HepG2 (cell line): ENCODE results near the gene CDYL2. TPM values are rescaled to one million over a fixed set of nuclear protein-coding genes. Genes with fewer than 3 reads are reported as not detected.

Experiments
- ATAC-seq: fragments of 200-7000 bp; cut with Tn5 transposase; 3 replicates; pipeline ENCODE4 v1.9.1; 2020; ENCODE audit warnings: mild to moderate bottlenecking, moderate library complexity
- BruUV-seq: library from RNA; stranded (reverse); fragments of 400-500 nt; replicated peaks from 2 replicates; lab custom pipeline; 2021; lab: Mats Ljungman, UMichigan
- CTCF ChIA-PET: fragments of 300-600 bp; formaldehyde crosslinking; extraction: SDS; loops from one replicate; lab custom pipeline; 2021; ENCODE audit warnings: low total read pairs, inconsistent platforms, low intra/inter-chr PET ratio; lab: Yijun Ruan, JAX
- POLR2A ChIA-PET: fragments of 350-600 bp; sonication (Branson Sonifier 250); formaldehyde crosslinking; loops from one replicate; lab custom pipeline; 2020; ENCODE audit warnings: antibody characterized with exemption, inconsistent platforms; lab: Yijun Ruan, JAX
- DNase-seq: peaks from one replicate; pipeline ENCODE4 v3.0.0-alpha.2; 2015; ENCODE audit warnings: low spot score
- FAIRE-seq: peaks from 3 replicates; lab custom pipeline; 2011; peaks lifted over from hg19 to GRCh38; lab: Jason Lieb, UNC
- H2AFZ ChIP-seq: one replicate; pipeline ENCODE4 v1.6.1; 2011; ENCODE audit warnings: low read length, inconsistent platforms
- H3K27ac ChIP-seq: fragments of 300-600 bp; 3 replicates; pipeline ENCODE4 v1.8.0; 2011; ENCODE audit warnings: mixed run types, mild to moderate bottlenecking, mixed read lengths, low read length, inconsistent platforms; ENCODE audit not compliant: insufficient read depth; ENCODE audit errors: extremely low read length
- H3K27me3 ChIP-seq, 2 experiments: fragments of 200-600 bp in 1 of 2; 2 replicates in 1 of 2; 3 replicates in 1 of 2; pipeline versions ENCODE4 v1.6.0 to v1.8.0; 2011; ENCODE audit warnings: low read length in 2 of 2, mild to moderate bottlenecking in 2 of 2, moderate library complexity in 2 of 2, inconsistent platforms in 1 of 2; ENCODE audit not compliant: insufficient read depth in 2 of 2, control insufficient read depth in 1 of 2
- H3K36me3 ChIP-seq, 2 experiments: fragments of 200-600 bp in 1 of 2; replicated peaks in 1 of 2; 2 replicates in 1 of 2; 3 replicates in 1 of 2; pipeline versions ENCODE4 v1.5.1 to v1.8.0; 2011; ENCODE audit warnings: low read length in 2 of 2, inconsistent platforms in 1 of 2; ENCODE audit not compliant: insufficient read depth in 2 of 2, control insufficient read depth in 1 of 2
- H3K4me1 ChIP-seq: 2 replicates; pipeline ENCODE4 v1.5.1; 2012; ENCODE audit warnings: low read length, inconsistent platforms; ENCODE audit not compliant: insufficient read depth
- H3K4me2 ChIP-seq: 2 replicates; pipeline ENCODE4 v1.6.0; 2011; ENCODE audit warnings: low read depth, low read length, inconsistent platforms
- H3K4me3 ChIP-seq, 3 experiments: fragments of 200-600 bp in 1 of 3; sonication (generic), shearing (Covaris generic) in 1 of 3; replicated peaks in 1 of 3; 2 replicates each; pipeline ENCODE4 v1.5.1; 2011 to 2016; ENCODE audit warnings: low read length in 3 of 3, inconsistent platforms in 2 of 3, low read depth in 2 of 3, mild to moderate bottlenecking in 2 of 3, control low read depth in 1 of 3, mixed read lengths in 1 of 3; ENCODE audit not compliant: insufficient read depth in 1 of 3
- H3K79me2 ChIP-seq: one replicate; pipeline ENCODE4 v1.6.1; 2011; ENCODE audit warnings: low read length, inconsistent platforms; ENCODE audit not compliant: insufficient read depth
- H3K9ac ChIP-seq: 2 replicates; pipeline ENCODE4 v1.6.0; 2011; ENCODE audit warnings: mild to moderate bottlenecking, low read depth, low read length, inconsistent platforms; ENCODE audit not compliant: insufficient read depth
- H3K9me3 ChIP-seq: 2 replicates; pipeline ENCODE4 v1.5.1; 2012; ENCODE audit warnings: mild to moderate bottlenecking, low read length
- H4K20me1 ChIP-seq: 2 replicates; pipeline ENCODE4 v1.6.0; 2011; ENCODE audit warnings: inconsistent platforms, mild to moderate bottlenecking, low read length, moderate library complexity; ENCODE audit not compliant: insufficient read depth
- ARNT ChIP-seq: fragments of 450-650 bp; IDR thresholded peaks from 2 replicates; pipeline ENCODE4 v1.6.1; 2017
- ATAD3A ChIP-seq: sonication (generic); formaldehyde crosslinking; IDR thresholded peaks from 2 replicates; pipeline ENCODE4 v1.4.0; 2020; ENCODE audit warnings: missing genetic modification reagents
- CBFB ChIP-seq: sonication (generic); formaldehyde crosslinking; IDR thresholded peaks from 2 replicates; pipeline ENCODE4 v1.4.0; 2020; ENCODE audit warnings: missing genetic modification reagents
- CBX1 ChIP-seq: IDR thresholded peaks from one replicate; pipeline ENCODE4 v1.6.1; 2016; ENCODE audit warnings: antibody characterized with exemption, low read depth
- HIC2 ChIP-seq: sonication (generic); formaldehyde crosslinking; IDR thresholded peaks from 2 replicates; pipeline ENCODE4 v1.9.0; 2022; ENCODE audit warnings: low read depth, missing genetic modification reagents
- RXRA ChIP-seq: sonication (generic); formaldehyde crosslinking; IDR thresholded peaks from 2 replicates; pipeline ENCODE4 v1.5.1; 2020; ENCODE audit warnings: missing genetic modification reagents
- SOX6 ChIP-seq, 2 experiments: fragments of 450-650 bp in 1 of 2; sonication (generic) in 1 of 2; formaldehyde crosslinking in 1 of 2; IDR thresholded peaks; 2 replicates each; pipeline versions ENCODE4 v1.4.0 to v1.6.1; 2017 to 2020; ENCODE audit warnings: antibody characterized with exemption in 1 of 2, mild to moderate bottlenecking in 1 of 2, missing genetic modification reagents in 1 of 2
- ZNF101 ChIP-seq: sonication (generic); formaldehyde crosslinking; IDR thresholded peaks from 2 replicates; pipeline ENCODE4 v1.4.0; 2020; ENCODE audit warnings: mild to moderate bottlenecking, low read depth, missing genetic modification reagents, borderline replicate concordance
- ZNF670 ChIP-seq: sonication (generic); formaldehyde crosslinking; IDR thresholded peaks from 2 replicates; pipeline ENCODE4 v1.8.0; 2022; ENCODE audit warnings: mild to moderate bottlenecking, missing genetic modification reagents, borderline replicate concordance
- WGBS: methylation state at CpG from one replicate; pipeline ENCODE4 v1.1.6; 2017; ENCODE audit warnings: low lambda C conversion rate; 5-methylcytosine and 5-hydroxymethylcytosine counted together
- in situ Hi-C: cut with HindIII; loops from 2 replicates; pipeline ENCODE4 v1.10.0; 2017; ENCODE audit warnings: low pct_unique_long_range_greater_than_20kb; ENCODE audit not compliant: extremely low pct_ligation_motif_present
- intact Hi-C: fragments of 100-400 bp; cut with micrococcal nuclease; formaldehyde crosslinking; loops from one replicate; pipeline ENCODE4 v1.10.0; 2022; ENCODE audit not compliant: unreplicated experiment
- polyA plus RNA-seq, 8 experiments: library from polyadenylated mRNA; depleted of rRNA in 3 of 8; stranded (reverse) in 7 of 8; unstranded in 1 of 8; fragments of >200 nt; fragmentation: Illumina TruSeq in 4 of 8; extraction: Trizol in 4 of 8; gene quantifications; 2 replicates each; pipeline versions ENCODE4 v1.2.1 to v1.2.3, GENCODE V29; 2011 to 2016; ENCODE audit warnings: low read depth in 4 of 8, missing spikeins in 1 of 8, mixed read lengths in 1 of 8; ENCODE audit not compliant: insufficient read depth in 1 of 8
- total RNA-seq, 5 experiments: library from RNA; depleted of rRNA; stranded (reverse); fragments of >200 nt; fragmentation: Illumina TruSeq; extraction: Trizol; gene quantifications; 2 replicates each; pipeline ENCODE4 v1.2.3, GENCODE V29; 2016; ENCODE audit warnings: low read depth in 1 of 5
- TF ChIP-seq, protein P1 (sequence below): sonication (generic); formaldehyde crosslinking; conservative IDR thresholded peaks from 2 replicates; pipeline ENCODE4 v1.8.1; 2023; ENCODE audit warnings: missing genetic modification reagents
- TF ChIP-seq, protein P2 (sequence below): sonication (generic); formaldehyde crosslinking; conservative IDR thresholded peaks from 2 replicates; pipeline ENCODE4 v1.8.0; 2022; ENCODE audit warnings: low read depth, missing genetic modification reagents
- TF ChIP-seq, protein P3 (sequence below): sonication (generic); formaldehyde crosslinking; IDR thresholded peaks from 2 replicates; pipeline ENCODE4 v1.9.0; 2021; ENCODE audit warnings: missing genetic modification reagents, borderline replicate concordance
- TF ChIP-seq, protein P4 (sequence below): sonication (generic); formaldehyde crosslinking; IDR thresholded peaks from 2 replicates; pipeline ENCODE4 v1.9.0; 2021; ENCODE audit warnings: missing genetic modification reagents, mild to moderate bottlenecking, borderline replicate concordance
- TF ChIP-seq, protein P5 (sequence below): sonication (generic); formaldehyde crosslinking; IDR thresholded peaks from 2 replicates; pipeline ENCODE4 v1.9.0; 2022; ENCODE audit warnings: missing genetic modification reagents, mild to moderate bottlenecking, borderline replicate concordance

CDYL2 gene
- total and polyA plus RNA-seq, 2 of the 13 experiments (the other 11 are each of a cell fraction or from before 2014, with no cell fraction given), result 0.07 to 0.35 TPM

DNA sequence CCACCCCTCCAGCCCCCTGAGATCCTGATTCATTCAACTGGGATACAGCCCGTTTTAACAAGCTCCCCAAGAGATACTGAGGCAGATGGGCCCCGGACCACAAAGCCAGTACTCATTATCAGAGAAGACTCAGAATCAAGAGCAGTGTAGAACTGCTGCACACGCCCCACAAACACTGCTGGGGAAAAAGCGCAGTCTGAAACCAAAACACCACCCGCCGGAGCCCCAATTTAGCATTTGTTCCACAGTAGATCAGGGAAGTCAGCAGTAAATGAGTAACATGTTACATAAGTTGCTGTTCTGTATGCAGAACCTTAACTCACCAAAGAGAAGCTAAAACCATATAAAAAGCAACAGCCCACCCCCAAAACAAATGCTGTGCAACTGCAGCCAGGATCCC is 123.6 kb downstream of the CDYL2 start (continued):
- no peak for TF ChIP-seq ZNF101 (CRISPR knock-in tag)
- TF ChIP-seq, protein P1, sequence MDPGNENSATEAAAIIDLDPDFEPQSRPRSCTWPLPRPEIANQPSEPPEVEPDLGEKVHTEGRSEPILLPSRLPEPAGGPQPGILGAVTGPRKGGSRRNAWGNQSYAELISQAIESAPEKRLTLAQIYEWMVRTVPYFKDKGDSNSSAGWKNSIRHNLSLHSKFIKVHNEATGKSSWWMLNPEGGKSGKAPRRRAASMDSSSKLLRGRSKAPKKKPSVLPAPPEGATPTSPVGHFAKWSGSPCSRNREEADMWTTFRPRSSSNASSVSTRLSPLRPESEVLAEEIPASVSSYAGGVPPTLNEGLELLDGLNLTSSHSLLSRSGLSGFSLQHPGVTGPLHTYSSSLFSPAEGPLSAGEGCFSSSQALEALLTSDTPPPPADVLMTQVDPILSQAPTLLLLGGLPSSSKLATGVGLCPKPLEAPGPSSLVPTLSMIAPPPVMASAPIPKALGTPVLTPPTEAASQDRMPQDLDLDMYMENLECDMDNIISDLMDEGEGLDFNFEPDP (CRISPR knock-in tag), result no peak
- TF ChIP-seq HIC2 (CRISPR knock-in tag), result no peak

DNA sequence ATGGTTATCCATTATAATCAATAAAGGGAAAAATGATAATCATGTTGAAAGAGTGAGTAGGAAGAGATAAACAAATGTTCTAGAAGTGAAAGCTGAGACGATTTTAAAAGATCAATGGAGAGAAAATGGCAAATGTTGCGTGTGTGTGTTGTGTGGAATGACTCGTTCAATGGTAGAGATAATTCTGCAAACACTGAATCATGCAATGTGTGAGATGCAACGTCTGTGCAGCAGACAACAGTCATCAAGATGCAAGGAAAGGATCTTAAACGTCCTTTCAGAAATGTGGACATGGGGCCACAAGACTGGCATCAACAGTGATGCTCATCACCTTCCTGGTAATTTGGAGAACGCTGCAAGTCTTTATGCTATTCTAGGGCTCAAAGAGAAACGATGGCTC is 124.4 kb downstream of the CDYL2 start:
- DNase-seq (no peak), FAIRE-seq (no peak), ATAC-seq (no peak)
- ChIA-PET CTCF (no interaction called here), POLR2A (no interaction called here)
- intact Hi-C loops, result no loop called here
- Histone ChIP-seq H3K27ac (no peak overlapping the region), H2AFZ (no peak overlapping the region), H3K27me3 (peaks cover 2 to 12% of the 10 kb centered on the region in 2 experiments; a peak in 3 of 5 replicates), H3K79me2 (no peaks in the 10 kb centered on the region), H3K9ac (no peak overlapping the region), H3K36me3 (no peaks in the 10 kb centered on the region), H3K9me3 (no peaks in the 10 kb centered on the region), H4K20me1 (no peaks in the 10 kb centered on the region), H3K4me1 (no peaks in the 10 kb centered on the region), H3K4me3 (no peak overlapping the region), H3K4me2 (no peak overlapping the region)
- in situ Hi-C loops, result no loop called here
- BruUV-seq, result no TSS peak
- WGBS, result 25% methylated on average over 7 of the region's 7 CpGs
- no peak for TF ChIP-seq CBX1
- no peak for TF ChIP-seq RXRA (CRISPR knock-in tag)
- TF ChIP-seq SOX6 (IDR thresholded peaks at IDR 0.05), result no peak
- no peak for TF ChIP-seq SOX6 (CRISPR knock-in tag; IDR thresholded peaks at IDR 0.05)
- TF ChIP-seq, protein P2, sequence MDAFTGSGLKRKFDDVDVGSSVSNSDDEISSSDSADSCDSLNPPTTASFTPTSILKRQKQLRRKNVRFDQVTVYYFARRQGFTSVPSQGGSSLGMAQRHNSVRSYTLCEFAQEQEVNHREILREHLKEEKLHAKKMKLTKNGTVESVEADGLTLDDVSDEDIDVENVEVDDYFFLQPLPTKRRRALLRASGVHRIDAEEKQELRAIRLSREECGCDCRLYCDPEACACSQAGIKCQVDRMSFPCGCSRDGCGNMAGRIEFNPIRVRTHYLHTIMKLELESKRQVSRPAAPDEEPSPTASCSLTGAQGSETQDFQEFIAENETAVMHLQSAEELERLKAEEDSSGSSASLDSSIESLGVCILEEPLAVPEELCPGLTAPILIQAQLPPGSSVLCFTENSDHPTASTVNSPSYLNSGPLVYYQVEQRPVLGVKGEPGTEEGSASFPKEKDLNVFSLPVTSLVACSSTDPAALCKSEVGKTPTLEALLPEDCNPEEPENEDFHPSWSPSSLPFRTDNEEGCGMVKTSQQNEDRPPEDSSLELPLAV (CRISPR knock-in tag), result no peak
- no peak for TF ChIP-seq ZNF670 (CRISPR knock-in tag)
- TF ChIP-seq, protein P3, sequence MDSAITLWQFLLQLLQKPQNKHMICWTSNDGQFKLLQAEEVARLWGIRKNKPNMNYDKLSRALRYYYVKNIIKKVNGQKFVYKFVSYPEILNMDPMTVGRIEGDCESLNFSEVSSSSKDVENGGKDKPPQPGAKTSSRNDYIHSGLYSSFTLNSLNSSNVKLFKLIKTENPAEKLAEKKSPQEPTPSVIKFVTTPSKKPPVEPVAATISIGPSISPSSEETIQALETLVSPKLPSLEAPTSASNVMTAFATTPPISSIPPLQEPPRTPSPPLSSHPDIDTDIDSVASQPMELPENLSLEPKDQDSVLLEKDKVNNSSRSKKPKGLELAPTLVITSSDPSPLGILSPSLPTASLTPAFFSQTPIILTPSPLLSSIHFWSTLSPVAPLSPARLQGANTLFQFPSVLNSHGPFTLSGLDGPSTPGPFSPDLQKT, result no peak
- no peak for TF ChIP-seq ATAD3A (CRISPR knock-in tag)
- TF ChIP-seq, protein P4, sequence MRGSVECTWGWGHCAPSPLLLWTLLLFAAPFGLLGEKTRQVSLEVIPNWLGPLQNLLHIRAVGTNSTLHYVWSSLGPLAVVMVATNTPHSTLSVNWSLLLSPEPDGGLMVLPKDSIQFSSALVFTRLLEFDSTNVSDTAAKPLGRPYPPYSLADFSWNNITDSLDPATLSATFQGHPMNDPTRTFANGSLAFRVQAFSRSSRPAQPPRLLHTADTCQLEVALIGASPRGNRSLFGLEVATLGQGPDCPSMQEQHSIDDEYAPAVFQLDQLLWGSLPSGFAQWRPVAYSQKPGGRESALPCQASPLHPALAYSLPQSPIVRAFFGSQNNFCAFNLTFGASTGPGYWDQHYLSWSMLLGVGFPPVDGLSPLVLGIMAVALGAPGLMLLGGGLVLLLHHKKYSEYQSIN (CRISPR knock-in tag), result no peak
- no peak for TF ChIP-seq ARNT
- TF ChIP-seq, protein P5, sequence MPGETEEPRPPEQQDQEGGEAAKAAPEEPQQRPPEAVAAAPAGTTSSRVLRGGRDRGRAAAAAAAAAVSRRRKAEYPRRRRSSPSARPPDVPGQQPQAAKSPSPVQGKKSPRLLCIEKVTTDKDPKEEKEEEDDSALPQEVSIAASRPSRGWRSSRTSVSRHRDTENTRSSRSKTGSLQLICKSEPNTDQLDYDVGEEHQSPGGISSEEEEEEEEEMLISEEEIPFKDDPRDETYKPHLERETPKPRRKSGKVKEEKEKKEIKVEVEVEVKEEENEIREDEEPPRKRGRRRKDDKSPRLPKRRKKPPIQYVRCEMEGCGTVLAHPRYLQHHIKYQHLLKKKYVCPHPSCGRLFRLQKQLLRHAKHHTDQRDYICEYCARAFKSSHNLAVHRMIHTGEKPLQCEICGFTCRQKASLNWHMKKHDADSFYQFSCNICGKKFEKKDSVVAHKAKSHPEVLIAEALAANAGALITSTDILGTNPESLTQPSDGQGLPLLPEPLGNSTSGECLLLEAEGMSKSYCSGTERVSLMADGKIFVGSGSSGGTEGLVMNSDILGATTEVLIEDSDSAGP (CRISPR knock-in tag), result no peak
- no peak for TF ChIP-seq CBFB (CRISPR knock-in tag)
